GM12892 (cell line): ENCODE data around the gene GTPBP10.

Source experiments
- POLR2A ChIP-seq: IDR thresholded peaks from 2 replicates; pipeline ENCODE4 v1.6.1; 2011; ENCODE audit warnings: low read depth, low read length, control low read depth
- POLR2AphosphoS5 ChIP-seq: IDR thresholded peaks from 2 replicates; pipeline ENCODE4 v1.6.1; 2011; ENCODE audit warnings: low read depth, low read length, control low read depth

GRCh38 chr7:90404777-90405176 lies 58.3 kb downstream of the GTPBP10 start:
- TF ChIP-seq POLR2AphosphoS5: no peak
- TF ChIP-seq POLR2A: no peak
